ENCODE data around the gene KRT76.

KRT76 gene

DNA sequence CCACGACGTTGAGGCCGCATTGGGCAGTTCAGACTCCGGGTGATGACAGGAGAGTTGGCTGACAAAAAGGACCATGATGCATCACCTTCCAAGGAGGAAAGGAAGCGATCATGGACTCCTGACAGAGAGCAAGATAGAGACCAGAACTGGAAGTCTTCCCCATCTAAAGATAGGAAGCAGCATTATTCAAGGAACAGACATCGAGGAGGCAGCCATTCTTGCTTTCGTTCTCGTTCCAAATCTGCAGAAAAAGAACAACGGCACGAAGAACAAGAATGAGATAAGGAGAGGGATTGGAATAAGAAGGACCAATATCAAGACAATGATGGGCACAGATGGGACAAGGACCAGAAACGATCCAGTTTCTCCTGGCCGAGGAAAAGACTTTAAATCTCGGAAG, 46.8 kb downstream of the KRT76 start:
- DNase-seq (ENCODE audit: low spot score): no peak

DNA sequence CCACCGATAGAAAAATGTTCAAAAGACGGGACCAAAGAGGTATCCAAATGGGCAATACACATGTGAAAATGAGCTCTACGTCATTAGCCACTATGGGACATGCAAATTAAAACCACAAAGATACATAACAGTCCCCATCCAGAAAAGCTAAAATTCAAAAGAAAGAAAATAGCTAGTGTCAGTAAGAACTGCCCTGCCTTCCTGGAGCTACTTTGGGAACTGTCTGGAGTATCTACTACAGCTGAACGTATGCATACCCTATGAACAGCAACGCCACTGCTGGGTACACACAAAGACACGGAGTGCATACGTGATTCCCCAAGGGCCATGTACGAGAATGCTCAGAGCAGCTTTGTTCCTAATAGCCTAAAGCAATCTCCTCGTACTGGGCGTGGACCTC, 48.0 kb downstream of the KRT76 start:
- DNase-seq (ENCODE audit: low spot score): no peak

DNA sequence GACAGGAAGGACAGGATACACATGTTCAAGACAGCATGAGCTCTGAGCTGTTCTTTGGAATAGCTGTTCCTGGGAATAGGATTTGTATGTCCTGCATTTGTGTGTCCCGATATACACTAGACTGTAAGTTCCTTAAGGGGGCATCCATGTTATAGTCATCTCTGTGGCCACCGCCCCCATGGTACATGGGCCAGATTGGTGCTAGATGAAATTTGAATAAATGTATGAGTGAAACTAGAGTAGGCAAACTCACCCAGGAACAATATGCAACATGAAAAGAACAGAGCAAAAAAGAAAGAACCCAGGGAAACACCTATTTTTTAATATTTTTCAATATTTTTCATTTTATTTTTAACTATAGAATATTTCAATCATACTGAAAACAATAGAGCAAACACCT, 48.8 kb downstream of the KRT76 start:
- no peak for DNase-seq (ENCODE audit: low spot score)

DNA sequence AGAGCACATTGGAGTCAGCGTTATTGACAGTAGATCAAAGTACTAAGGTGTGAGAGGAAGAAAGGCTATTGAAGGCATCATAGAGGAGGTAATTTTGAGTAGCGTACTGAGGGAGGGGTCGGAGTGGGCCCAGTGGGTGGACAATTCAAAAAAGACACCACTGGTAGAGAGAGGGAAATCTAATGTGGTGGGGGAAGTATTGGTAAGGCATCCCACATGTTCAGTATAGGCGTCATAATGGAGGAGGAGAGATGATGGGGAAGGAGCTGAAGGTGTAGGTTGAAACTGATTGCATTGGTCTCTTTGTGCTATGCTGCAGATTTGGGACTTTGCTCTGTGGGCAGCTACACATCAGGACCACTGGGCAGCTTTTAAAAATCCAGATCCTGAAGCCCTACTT, 50.1 kb downstream of the KRT76 start:
- DNase-seq (ENCODE audit: low spot score): no peak

DNA sequence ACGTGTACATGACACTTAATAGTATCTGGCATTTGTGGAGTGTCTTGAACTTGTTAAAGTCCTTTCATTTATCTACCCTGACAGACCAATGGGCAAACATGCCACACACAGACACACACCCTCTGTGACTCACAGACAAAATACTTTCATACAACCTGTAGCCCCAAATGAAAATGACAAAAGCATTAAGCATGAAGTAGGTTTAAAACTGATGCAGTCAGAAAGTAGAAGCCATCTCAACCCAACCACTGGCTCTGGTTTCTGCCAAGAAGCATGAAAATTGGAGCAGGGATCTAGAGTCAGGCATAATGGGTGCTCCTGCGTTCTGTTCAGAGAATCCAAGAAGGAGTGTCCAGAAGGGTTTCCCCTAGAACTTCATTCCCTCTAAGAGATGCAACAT, 50.7 kb downstream of the KRT76 start:
- DNase-seq (ENCODE audit: low spot score): no peak

DNA sequence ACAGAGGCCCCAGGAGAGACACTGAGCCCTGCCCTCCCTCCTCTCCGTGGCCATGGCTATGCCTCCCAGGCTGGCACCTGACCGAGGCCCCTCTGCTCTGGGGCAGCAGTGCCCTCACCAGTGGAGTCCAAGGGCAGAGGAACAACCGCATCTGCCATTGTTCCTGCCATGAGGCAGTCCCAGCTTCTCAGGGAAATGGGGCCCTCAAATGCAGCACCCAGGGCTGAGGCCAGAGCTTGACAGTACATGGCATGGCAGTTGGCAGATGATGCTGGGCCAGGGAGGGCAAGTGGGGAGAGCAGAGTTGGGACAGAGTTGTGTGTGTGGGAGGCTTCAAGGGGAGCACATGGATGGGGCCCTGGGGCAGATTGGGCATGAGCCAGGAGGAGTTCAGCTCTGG, 52.8 kb downstream of the KRT76 start:
- DNase-seq (ENCODE audit: low spot score): no peak

DNA sequence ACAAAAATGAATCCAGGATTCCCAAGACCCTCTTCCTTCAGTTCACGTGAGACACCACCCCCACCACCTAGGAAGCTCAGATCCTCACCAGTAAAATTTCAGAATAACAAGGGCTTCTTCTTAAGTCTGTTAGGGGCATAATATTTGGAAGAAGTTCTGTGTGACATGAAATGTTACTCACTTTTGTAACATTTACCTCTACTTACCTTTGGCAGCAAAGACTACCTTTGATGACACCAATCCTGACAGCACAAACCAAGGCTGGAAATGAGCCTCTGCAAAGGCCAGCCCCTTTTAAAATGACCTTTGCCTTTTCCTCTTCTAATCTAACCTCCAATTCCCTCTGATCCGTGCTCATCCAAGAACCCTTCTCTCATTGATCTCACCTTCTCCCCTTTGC, 54.5 kb downstream of the KRT76 start:
- no peak for DNase-seq (ENCODE audit: low spot score)

DNA sequence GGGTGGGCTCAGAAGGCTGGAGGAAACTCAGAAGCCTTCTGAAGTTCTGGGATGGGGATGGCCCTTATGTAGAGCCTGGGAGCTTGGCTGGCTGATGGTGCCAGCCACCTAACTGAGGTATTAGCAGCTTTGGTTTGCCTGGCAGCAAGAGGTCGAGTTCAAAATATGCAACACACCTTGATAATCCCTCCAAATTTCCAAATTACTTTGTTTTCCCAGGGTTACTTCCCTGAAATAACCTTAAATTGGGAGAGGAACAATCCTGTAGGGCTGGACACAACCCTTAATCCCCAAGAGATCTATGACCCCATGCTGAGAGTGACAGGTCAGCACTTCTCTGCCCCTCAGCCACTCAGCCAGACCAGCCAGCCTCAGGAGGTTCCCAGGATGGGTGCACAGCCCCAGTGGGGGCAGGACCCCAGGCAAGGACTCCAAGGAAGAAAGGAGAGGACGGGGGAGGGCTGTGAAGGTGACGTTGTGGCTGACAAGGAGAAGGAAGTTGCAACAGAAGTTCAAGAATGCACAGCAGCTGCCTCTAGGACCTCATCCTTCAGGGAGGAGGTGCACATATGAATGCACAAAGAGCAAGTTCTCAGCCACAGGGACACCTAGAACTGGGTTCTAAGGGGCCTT, 55.2 kb downstream of the KRT76 start:
- no peak for DNase-seq (ENCODE audit: low spot score)

DNA sequence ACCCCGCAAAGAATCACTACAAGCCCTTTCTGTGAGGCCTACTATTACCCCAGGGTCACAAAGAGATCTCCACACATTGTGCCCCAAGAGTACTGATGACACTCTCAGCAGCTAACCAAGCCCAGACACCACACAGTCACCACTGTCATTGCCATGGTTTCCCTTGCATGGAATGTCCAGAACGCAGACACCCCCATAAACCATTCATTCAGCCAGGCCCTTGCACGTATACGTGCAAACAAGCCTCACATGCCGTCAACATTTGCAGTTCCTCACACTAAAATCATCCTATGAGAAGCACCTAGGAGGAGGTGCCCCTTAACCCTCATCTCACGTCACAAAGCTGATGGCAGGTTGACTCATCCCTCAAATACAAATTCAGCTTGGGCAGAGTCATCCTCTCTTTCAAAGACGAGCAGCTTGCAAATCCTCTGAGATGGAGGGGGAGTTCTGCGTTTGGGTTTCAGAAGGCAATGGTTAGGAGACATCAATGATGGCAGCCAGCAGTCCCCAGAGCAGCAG, 56.7 kb downstream of the KRT76 start:
- DNase-seq (ENCODE audit: low spot score): no peak

All from pons (tissue), 1 donor.